UCSD-AML1 (cell line): ENCODE data around the gene POU5F1.

Source experiments
- DNase-seq: peaks from one replicate; lab custom pipeline; 2025; ENCODE audit not compliant: unreplicated experiment; lab: John Stamatoyannopoulos, UW

POU5F1 gene

GRCh38 chr6:31116661-31117385 lies 53.7 kb downstream of the POU5F1 start:
- DNase-seq = no peak

- DNase-seq = no peak
Observed at GRCh38 chr6:31115941-31116560, 54.4 kb downstream of the POU5F1 start.

- DNase-seq = no peak
Observed at GRCh38 chr6:31114970-31115849, 55.3 kb downstream of the POU5F1 start.

- no peak for DNase-seq
Observed at GRCh38 chr6:31114541-31114878, 56.0 kb downstream of the POU5F1 start, which contains the start of gene PSORS1C1. Gene PSORS1C1, plus strand, starts transcription at chr6:31114800. Its CDS starts 14,833 bp downstream, at chr6:31129633.
